PC-9 (cell line): ENCODE results near the gene MBD3L4. TPM values are rescaled to one million over a fixed set of nuclear protein-coding genes. Genes with fewer than 3 reads are reported as not detected.

Experiments used
- BruUV-seq: library from RNA; stranded (reverse); fragments of 400-500 nt; replicated peaks from 2 replicates; lab custom pipeline; 2021; lab: Mats Ljungman, UMichigan
- CTCF ChIA-PET: fragments of 300-600 bp; sonication (Branson Sonifier 250); formaldehyde crosslinking; loops from one replicate; lab custom pipeline; 2022; ENCODE audit warnings: antibody characterized with exemption; lab: Charles Lee
- POLR2A ChIA-PET: fragments of 300-600 bp; sonication (Branson Sonifier 250); formaldehyde crosslinking; loops from one replicate; lab custom pipeline; 2022; ENCODE audit warnings: antibody characterized with exemption; ENCODE audit not compliant: unreplicated experiment; lab: Charles Lee
- DNase-seq, 2 experiments: peaks; one replicate each; pipeline versions ENCODE4 v3.0.0 to v3.0.0-alpha.2; 2015 to 2022; ENCODE audit warnings: mixed read lengths in 1 of 2
- H2AFZ ChIP-seq: fragments of 200-600 bp; sonication (generic); 2 replicates; pipeline ENCODE4 v1.8.1; 2017; ENCODE audit warnings: antibody characterized with exemption
- H3F3A ChIP-seq: fragments of 200-600 bp; sonication (generic); 2 replicates; pipeline ENCODE4 v1.8.1; 2017; ENCODE audit warnings: antibody characterized with exemption, mild to moderate bottlenecking, low read depth; ENCODE audit not compliant: insufficient read depth
- H3K27ac ChIP-seq: fragments of 200-600 bp; sonication (generic); 2 replicates; pipeline ENCODE4 v1.6.1; 2016; ENCODE audit warnings: mixed run types
- H3K27me3 ChIP-seq: fragments of 200-600 bp; sonication (generic); 2 replicates; pipeline ENCODE4 v1.6.1; 2016; ENCODE audit warnings: low read depth, mixed run types; ENCODE audit not compliant: insufficient read depth
- H3K36me3 ChIP-seq: fragments of 200-600 bp; sonication (generic); 2 replicates; pipeline ENCODE4 v1.6.1; 2016; ENCODE audit warnings: low read depth, mixed run types
- H3K4me1 ChIP-seq: fragments of 200-600 bp; sonication (generic); replicated peaks from 2 replicates; pipeline ENCODE4 v1.6.1; 2016; ENCODE audit warnings: mixed run types; ENCODE audit not compliant: insufficient read depth
- H3K4me2 ChIP-seq: fragments of 200-600 bp; sonication (generic); 2 replicates; pipeline ENCODE4 v1.6.1; 2017; ENCODE audit warnings: mixed run types
- H3K4me3 ChIP-seq: fragments of 200-600 bp; sonication (generic); 2 replicates; pipeline ENCODE4 v1.6.1; 2016; ENCODE audit warnings: mixed run types
- H3K79me2 ChIP-seq: fragments of 200-600 bp; sonication (generic); 2 replicates; pipeline ENCODE4 v1.6.1; 2017; ENCODE audit warnings: low read depth, mixed run types
- H3K9me2 ChIP-seq: fragments of 200-600 bp; sonication (generic); 2 replicates; pipeline ENCODE4 v1.8.1; 2017; ENCODE audit warnings: mild to moderate bottlenecking; ENCODE audit not compliant: insufficient read depth
- H3K9me3 ChIP-seq: fragments of 200-600 bp; sonication (generic); 2 replicates; pipeline ENCODE4 v1.8.1; 2016; ENCODE audit warnings: low read depth; ENCODE audit not compliant: insufficient read depth
- H4K20me1 ChIP-seq: fragments of 200-600 bp; sonication (generic); 2 replicates; pipeline ENCODE4 v1.8.1; 2017; ENCODE audit not compliant: insufficient read depth
- CTCF ChIP-seq: fragments of 200-600 bp; sonication (generic); conservative IDR thresholded peaks from 2 replicates; pipeline ENCODE4 v1.6.1; 2017; ENCODE audit warnings: mixed run types, antibody characterized with exemption, mild to moderate bottlenecking, moderate library complexity
- EZH2 ChIP-seq: fragments of 200-600 bp; sonication (generic); IDR thresholded peaks from 2 replicates; pipeline ENCODE4 v1.8.0; 2017; ENCODE audit warnings: antibody characterized with exemption, low read depth
- intact Hi-C: fragments of 100-400 bp; cut with micrococcal nuclease; formaldehyde crosslinking; loops from one replicate; pipeline ENCODE4 v1.10.0; 2022; ENCODE audit not compliant: unreplicated experiment
- total RNA-seq: library from RNA; stranded (reverse); gene quantifications from 2 replicates; pipeline ENCODE4 v1.2.3, GENCODE V29; 2021

Gene MBD3L4
- total RNA-seq, 1 experiment from 2014 or later, result not detected

- Histone ChIP-seq H3F3A (peaks cover 12% of the 10 kb centered on the region), H3K4me3 (no peak overlapping the region), H3K9me3 (peaks cover 29% of the 10 kb centered on the region), H3K27me3 (no peaks in the 10 kb centered on the region), H2AFZ (no peak overlapping the region), H3K36me3 (peaks cover 67% of the 10 kb centered on the region), H3K4me1 (no peaks in the 10 kb centered on the region), H4K20me1 (no peaks in the 10 kb centered on the region), H3K9me2 (no peaks in the 10 kb centered on the region), H3K4me2 (no peak overlapping the region), H3K79me2 (no peaks in the 10 kb centered on the region), H3K27ac (no peak overlapping the region)
- CTCF ChIA-PET, result no interaction called here
- intact Hi-C loops, result no loop called here
- no peak for TF ChIP-seq EZH2
- TF ChIP-seq CTCF, result no peak
- DNase-seq, result no peak
- BruUV-seq, result no TSS peak
- POLR2A ChIA-PET, result no interaction called here
Observed at GRCh38 chr19:7078008-7078407, 38.0 kb upstream of the MBD3L4 start.

GRCh38 chr19:7076151-7076550 is 36.2 kb upstream of the MBD3L4 start:
- intact Hi-C loops, result no loop called here
- Histone ChIP-seq H3K4me3 (no peak overlapping the region), H3K27me3 (no peaks in the 10 kb centered on the region), H4K20me1 (no peaks in the 10 kb centered on the region), H3K36me3 (peaks cover 57% of the 10 kb centered on the region), H3K9me2 (no peaks in the 10 kb centered on the region), H3K9me3 (peaks cover 16% of the 10 kb centered on the region; the same call in 1 of the 2 replicates), H3K27ac (no peak overlapping the region), H3K79me2 (no peaks in the 10 kb centered on the region), H3K4me2 (no peak overlapping the region), H3F3A (no peaks in the 10 kb centered on the region), H3K4me1 (no peaks in the 10 kb centered on the region), H2AFZ (no peak overlapping the region)
- no peak for DNase-seq
- POLR2A ChIA-PET, result no interaction called here
- BruUV-seq, result no TSS peak
- CTCF ChIA-PET, result no interaction called here
- TF ChIP-seq EZH2 (no peak), CTCF (no peak)

- H3K4me2 ChIP-seq, result no peak overlapping the region
- no peaks in the 10 kb centered on the region for H3K27me3 ChIP-seq
- no peak for DNase-seq
- no peak overlapping the region for H3K4me3 ChIP-seq
- no peak overlapping the region for H3K27ac ChIP-seq
- peaks cover 10% of the 10 kb centered on the region for H3K79me2 ChIP-seq
- no peak overlapping the region for H2AFZ ChIP-seq
- ChIA-PET CTCF (no interaction called here), POLR2A (no interaction called here)
- intact Hi-C loops, result no loop called here
- H3K4me1 ChIP-seq, result no peaks in the 10 kb centered on the region
- no peaks in the 10 kb centered on the region for H3K9me2 ChIP-seq
- peaks cover 51% of the 10 kb centered on the region for H3K36me3 ChIP-seq
- TF ChIP-seq CTCF, result no peak
- no peak for TF ChIP-seq EZH2
- no peaks in the 10 kb centered on the region for H4K20me1 ChIP-seq
- H3F3A ChIP-seq, result no peaks in the 10 kb centered on the region
- H3K9me3 ChIP-seq, result peaks cover 13% of the 10 kb centered on the region; the same call in 1 of the 2 replicates
- BruUV-seq, result no TSS peak
Observed at GRCh38 chr19:7074705-7075282, 34.8 kb upstream of the MBD3L4 start.
